KMS-11 (cell line): Measurements from ENCODE around the gene EXOSC5.

Source experiments
- H2AFZ ChIP-seq: fragments of 200-600 bp; sonication (generic); 2 replicates; pipeline ENCODE4 v1.6.1; 2016; ENCODE audit warnings: antibody characterized with exemption, mixed run types, low read depth
- H3K27ac ChIP-seq: fragments of 200-600 bp; sonication (generic); 2 replicates; pipeline ENCODE4 v1.6.1; 2016; ENCODE audit warnings: mild to moderate bottlenecking, mixed run types
- H3K27me3 ChIP-seq: fragments of 200-600 bp; sonication (generic); 2 replicates; pipeline ENCODE4 v1.6.1; 2017; ENCODE audit warnings: mild to moderate bottlenecking, low read depth, mixed run types, moderate library complexity; ENCODE audit not compliant: insufficient read depth
- H3K36me3 ChIP-seq: fragments of 200-600 bp; sonication (generic); 2 replicates; pipeline ENCODE4 v1.6.1; 2017; ENCODE audit warnings: mild to moderate bottlenecking, mixed run types; ENCODE audit not compliant: insufficient read depth
- H3K4me1 ChIP-seq: fragments of 200-600 bp; sonication (generic); 2 replicates; pipeline ENCODE4 v1.6.1; 2016; ENCODE audit warnings: mild to moderate bottlenecking, low read depth, mixed run types; ENCODE audit not compliant: poor library complexity, severe bottlenecking
- H3K4me2 ChIP-seq: fragments of 200-600 bp; sonication (generic); 2 replicates; pipeline ENCODE4 v1.7.0; 2016; ENCODE audit warnings: mild to moderate bottlenecking, mixed run types
- H3K4me3 ChIP-seq: fragments of 200-600 bp; sonication (generic); IDR thresholded peaks from 2 replicates; pipeline ENCODE4 v1.6.1; 2017; ENCODE audit warnings: low read depth, low read length, mixed read lengths; ENCODE audit not compliant: insufficient read depth
- H3K79me2 ChIP-seq: fragments of 200-600 bp; sonication (generic); 2 replicates; pipeline ENCODE4 v1.6.1; 2016; ENCODE audit warnings: low read depth, mixed run types; ENCODE audit not compliant: insufficient read depth
- H3K9ac ChIP-seq: fragments of 200-600 bp; sonication (generic); 2 replicates; pipeline ENCODE4 v1.6.1; 2016; ENCODE audit warnings: mild to moderate bottlenecking, mixed run types
- H4K20me1 ChIP-seq: fragments of 200-600 bp; sonication (generic); 2 replicates; pipeline ENCODE4 v1.6.1; 2016; ENCODE audit warnings: mild to moderate bottlenecking, mixed run types; ENCODE audit not compliant: insufficient read depth
- CTCF ChIP-seq: fragments of 200-600 bp; sonication (generic); conservative IDR thresholded peaks from 2 replicates; pipeline ENCODE4 v1.6.1; 2017; ENCODE audit warnings: low read depth, mild to moderate bottlenecking, antibody characterized with exemption, low read length, moderate library complexity, mixed read lengths

Gene EXOSC5

DNA sequence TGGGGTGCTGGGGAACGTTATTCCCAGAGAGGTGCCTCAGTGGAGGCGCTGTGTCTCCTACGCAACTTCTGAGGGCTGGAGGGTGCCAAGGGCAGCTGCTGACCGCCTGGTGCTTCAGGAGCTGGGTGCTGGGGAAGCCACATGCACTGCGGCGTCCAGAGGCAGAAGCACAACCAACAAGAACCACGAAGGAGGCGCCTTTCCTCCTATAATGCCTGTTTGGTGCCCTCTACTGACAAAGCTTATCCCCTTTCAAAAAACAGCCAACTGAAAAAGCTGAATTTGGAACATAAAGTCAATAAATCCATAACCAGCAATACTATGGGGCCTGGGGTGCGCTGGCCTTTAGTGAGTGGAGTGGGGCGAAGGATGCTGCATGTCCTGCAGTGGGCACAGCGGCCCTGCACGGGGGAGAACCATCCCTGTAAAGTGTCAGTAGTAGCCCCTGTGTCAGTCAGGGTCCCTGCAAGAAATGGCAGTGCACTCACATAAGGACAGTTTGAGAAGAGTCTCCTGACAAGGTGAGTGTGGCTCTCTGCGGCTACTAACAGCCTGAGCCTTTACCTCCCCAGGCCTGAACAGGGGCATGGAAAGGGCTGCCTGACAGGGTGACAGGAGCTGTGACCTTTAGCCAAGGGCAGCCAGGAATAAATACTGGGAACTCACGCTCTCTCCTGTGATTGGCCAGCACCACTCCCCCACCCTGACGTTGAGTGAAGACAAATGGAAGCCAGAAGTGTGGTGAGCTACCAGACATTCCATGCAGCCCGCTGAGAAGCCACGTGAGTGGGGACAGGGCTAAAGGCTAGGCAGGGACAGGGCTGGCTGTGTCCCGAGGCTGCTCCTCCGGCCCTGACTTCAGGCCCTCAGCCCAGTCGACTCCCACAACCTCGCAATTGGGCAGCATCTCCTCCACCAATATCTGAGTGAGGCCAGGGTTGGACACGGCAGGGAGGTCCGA, 34.5 kb upstream of the EXOSC5 start:
- no peaks in the 10 kb centered on the region for H3K79me2 ChIP-seq
- H3K9ac ChIP-seq, result no peak overlapping the region
- no peaks in the 10 kb centered on the region for H3K36me3 ChIP-seq
- no peak overlapping the region for H3K4me3 ChIP-seq
- TF ChIP-seq CTCF, result peak; percentile 58
- no peaks in the 10 kb centered on the region for H4K20me1 ChIP-seq
- H2AFZ ChIP-seq, result no peak overlapping the region
- no peaks in the 10 kb centered on the region for H3K4me1 ChIP-seq
- H3K27ac ChIP-seq, result no peak overlapping the region
- no peak overlapping the region for H3K4me2 ChIP-seq
- no peaks in the 10 kb centered on the region for H3K27me3 ChIP-seq

- no peak overlapping the region for H3K9ac ChIP-seq
- no peak overlapping the region for H3K27ac ChIP-seq
- H2AFZ ChIP-seq, result no peak overlapping the region
- no peak overlapping the region for H3K4me3 ChIP-seq
- no peaks in the 10 kb centered on the region for H3K27me3 ChIP-seq
- no peaks in the 10 kb centered on the region for H3K4me1 ChIP-seq
- H3K36me3 ChIP-seq, result no peaks in the 10 kb centered on the region
- TF ChIP-seq CTCF, result no peak
- no peak overlapping the region for H3K4me2 ChIP-seq
- H4K20me1 ChIP-seq, result no peaks in the 10 kb centered on the region
- no peaks in the 10 kb centered on the region for H3K79me2 ChIP-seq
These were observed 33.8 kb upstream of the EXOSC5 start for GRCh38 chr19:41430922-41431321.

GRCh38 chr19:41428481-41428859, 31.3 kb upstream of the EXOSC5 start:
- H3K36me3 ChIP-seq, result no peaks in the 10 kb centered on the region
- no peak overlapping the region for H3K9ac ChIP-seq
- H3K4me1 ChIP-seq, result no peaks in the 10 kb centered on the region
- H4K20me1 ChIP-seq, result no peaks in the 10 kb centered on the region
- H3K4me2 ChIP-seq, result no peak overlapping the region
- H2AFZ ChIP-seq, result no peak overlapping the region
- no peaks in the 10 kb centered on the region for H3K27me3 ChIP-seq
- no peak overlapping the region for H3K27ac ChIP-seq
- no peak overlapping the region for H3K4me3 ChIP-seq
- H3K79me2 ChIP-seq, result no peaks in the 10 kb centered on the region
- no peak for TF ChIP-seq CTCF

DNA sequence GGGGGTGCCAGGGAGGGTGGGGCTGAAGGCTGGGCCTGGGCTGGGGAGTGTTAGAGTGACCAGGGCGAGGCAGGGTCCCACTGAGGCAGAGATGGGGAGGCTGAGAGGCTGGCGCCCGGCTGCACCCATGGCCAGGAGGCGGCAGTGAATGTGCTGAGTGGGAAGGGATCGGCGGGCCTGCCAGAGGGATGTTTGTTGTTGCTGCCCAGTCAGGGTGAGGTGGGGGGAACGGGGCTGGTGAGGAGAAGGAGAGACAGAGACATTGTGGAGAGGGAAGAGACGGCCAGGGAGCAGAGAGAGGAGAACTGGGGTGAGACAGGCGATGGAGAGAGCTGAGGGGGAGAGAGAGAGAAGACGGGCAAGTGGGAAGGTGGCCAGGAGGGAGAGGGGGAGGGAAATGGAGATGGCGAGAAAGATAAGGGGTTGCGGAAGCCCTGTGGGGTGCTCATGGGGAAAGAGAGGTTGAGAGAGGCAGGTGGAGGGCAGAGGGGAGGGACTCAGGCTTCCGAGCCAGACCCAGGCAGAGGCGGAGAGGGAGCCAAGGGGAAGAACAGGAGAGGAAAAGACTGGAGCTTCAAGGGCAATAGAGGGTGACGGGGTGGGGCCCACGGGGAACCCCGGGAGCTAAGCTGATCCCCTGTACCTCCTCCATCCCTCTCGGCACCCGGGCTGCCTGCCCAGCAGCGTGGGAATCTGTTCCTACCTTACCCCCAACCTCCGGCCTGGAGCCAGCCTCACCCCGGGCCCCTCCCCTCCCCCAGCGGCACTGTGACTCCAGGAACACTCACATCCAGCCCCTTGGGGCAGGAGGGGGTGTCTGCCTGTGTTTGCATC, 30.7 kb upstream of the EXOSC5 start:
- H3K27ac ChIP-seq, result no peak overlapping the region
- no peak overlapping the region; the same call in 1 of the 2 replicates for H3K4me2 ChIP-seq
- H3K27me3 ChIP-seq, result no peaks in the 10 kb centered on the region
- H2AFZ ChIP-seq, result no peak overlapping the region
- H3K79me2 ChIP-seq, result no peaks in the 10 kb centered on the region
- H3K4me1 ChIP-seq, result no peaks in the 10 kb centered on the region
- no peak overlapping the region for H3K9ac ChIP-seq
- H4K20me1 ChIP-seq, result no peaks in the 10 kb centered on the region
- H3K4me3 ChIP-seq, result no peak overlapping the region
- H3K36me3 ChIP-seq, result no peaks in the 10 kb centered on the region
- TF ChIP-seq CTCF, result no peak
